GM18867 (cell line): ENCODE data around the gene SEMA3G.

ENCODE experiments used
- ATAC-seq: cut with Tn5 transposase; IDR thresholded peaks from one replicate; pipeline ENCODE4 v1.9.1; 2021; ENCODE audit warnings: mild to moderate bottlenecking, moderate library complexity; ENCODE audit not compliant: unreplicated experiment

The SEMA3G gene

DNA sequence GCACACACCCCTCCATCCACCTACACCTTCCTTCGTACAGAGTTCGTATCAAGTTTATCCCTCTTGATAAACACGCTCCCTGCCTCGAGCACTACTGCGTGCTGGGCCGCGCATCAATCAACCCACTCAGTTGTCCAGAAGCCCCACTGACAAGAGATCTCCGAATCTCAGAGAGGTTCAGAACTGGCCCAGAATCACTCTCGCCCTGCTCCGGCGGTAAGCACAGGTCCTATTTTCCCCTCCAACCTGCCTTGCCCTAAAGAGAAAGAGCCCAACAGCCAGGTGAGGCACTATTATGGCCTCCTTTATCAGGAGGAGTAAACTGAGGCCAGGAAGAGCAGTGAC is 10.0 kb upstream of the SEMA3G start:
- ATAC-seq: no peak

DNA sequence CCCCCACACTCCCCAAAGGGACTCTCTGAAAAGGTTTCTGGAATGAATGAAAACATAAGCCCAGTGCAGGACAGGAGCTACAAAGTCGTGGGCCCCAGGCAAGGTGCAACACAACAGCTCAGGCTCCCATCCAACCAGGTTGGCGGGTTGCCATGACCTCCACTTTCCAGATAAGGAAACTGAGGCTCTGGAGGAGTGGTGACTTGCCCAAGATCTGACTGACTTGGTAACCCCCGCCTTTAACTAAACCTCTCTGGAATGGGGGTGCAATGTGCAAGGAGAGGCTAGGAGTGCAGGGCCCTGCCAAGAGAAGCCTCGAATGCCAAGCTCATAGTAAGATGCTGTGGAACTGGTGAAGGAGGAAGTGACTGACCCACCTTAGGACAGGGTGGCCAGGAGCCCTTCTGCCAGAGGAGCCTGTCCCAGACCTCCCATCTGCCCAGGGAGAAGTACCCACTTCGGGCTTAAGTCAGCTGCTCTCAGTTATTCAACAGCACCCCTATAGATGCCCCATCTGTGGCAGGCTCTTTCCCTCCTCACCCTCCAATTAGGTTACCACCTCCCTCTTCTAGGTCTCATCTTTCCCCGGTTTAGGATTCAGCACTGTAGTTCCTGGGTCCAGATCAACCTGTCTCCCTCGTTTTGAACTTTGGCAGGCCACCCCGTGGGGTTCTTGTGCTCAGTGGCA is 9.5 kb upstream of the SEMA3G start:
- ATAC-seq: no peak

DNA sequence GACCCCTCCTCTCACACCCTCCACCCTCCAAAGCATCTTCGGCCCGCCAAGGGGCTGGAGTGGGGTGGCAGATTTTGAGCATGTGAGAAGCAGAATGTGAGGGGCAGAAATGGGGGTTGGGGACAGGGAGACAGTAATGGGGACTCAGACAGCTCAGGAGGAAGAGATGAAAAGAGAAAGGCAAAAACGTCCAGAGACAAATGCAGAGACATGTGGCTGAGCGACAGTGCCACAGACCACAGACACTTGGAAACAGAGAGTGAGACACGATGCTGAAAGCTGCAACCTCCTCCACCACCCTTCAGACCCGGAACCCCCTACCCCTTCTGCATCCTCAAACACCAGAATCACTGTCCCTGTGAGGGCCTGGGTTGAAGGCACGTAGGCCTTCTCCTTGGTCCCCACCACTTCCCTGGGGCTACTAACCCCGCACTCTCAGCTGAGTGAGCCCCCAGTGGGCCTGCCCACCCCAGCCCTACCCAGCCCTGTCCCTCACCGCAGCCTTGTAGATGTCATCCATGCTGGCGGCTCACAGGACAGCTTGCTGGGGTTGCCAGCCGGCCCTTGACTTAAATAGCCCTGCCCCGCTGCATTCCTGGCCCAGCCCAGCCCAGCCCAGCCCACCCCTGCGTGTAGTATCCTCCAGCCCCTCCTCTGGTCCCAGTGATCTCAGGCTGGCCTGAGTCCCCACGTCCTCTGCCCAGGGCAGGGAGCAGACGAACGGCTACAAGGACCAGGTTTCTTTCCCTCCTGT is 8.8 kb upstream of the SEMA3G start, which contains the start of gene TNNC1:
Gene TNNC1, minus strand, starts transcription at position 546 of the 754 bp plus-strand sequence. Its CDS starts 26 bp downstream, at position 520.
- no peak for ATAC-seq

- no peak for ATAC-seq
These were observed 7.8 kb upstream of the SEMA3G start for GRCh38 chr3:52452570-52453221.

DNA sequence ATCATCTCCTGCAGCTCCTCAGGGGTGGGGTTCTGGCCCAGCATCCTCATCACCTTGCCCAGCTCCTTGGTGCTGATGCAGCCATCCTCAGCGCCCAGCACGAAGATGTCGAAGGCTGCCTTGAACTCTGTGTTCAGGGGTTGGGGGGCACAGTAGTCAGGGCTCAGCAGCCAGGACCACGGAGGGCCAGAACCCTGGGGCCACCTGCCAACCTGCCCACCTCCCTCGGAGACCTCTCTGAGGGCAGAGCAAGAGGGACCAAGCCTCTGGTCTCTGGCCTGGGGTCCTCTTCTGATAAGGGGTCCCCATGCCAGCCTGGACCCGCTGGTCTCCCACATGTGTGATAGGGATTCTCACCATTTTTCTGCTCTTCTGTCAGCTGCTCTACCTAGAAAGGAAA is 7.2 kb upstream of the SEMA3G start:
- ATAC-seq: no peak

DNA sequence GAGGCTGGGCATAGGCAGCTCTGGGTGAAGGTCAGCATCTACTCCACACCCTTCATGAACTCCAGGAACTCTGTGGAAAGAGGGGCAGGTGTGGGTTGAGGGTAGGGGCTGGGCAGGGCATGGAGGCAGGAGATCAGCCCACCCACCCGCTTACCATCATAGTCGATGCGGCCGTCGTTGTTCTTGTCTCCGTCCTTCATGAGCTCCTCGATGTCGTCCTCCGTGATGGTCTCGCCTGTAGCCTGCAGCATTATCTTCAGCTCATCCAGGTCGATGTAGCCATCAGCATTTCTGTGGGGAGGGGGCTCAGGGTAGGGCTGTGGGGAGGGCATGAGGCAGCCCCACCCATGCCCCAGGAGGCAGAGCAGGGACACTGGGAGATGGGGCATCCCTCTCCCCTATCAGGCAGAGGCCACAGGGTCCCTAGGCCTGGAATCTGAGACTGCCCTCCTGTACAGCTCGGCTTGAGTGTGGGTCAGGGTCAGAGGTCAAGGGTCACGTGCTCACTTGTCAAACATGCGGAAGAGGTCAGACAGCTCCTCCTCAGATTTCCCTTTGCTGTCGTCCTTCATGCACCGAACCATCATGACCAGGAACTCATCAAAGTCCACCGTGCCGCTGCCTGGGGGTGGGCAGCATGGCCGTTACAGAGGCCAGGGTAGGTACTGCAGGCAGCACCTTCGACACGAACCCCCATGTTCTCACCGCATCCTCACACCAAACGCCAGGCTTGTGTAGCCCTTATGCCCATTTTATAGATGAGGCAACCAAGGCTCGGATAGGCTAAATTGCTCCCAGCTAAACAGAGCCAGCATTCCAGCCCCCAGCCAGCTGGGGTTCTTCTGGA is 6.6 kb upstream of the SEMA3G start:
- ATAC-seq: no peak

GRCh38 chr3:52450489-52451236 is 5.8 kb upstream of the SEMA3G start:
- no peak for ATAC-seq

GRCh38 chr3:52447512-52448355 is 2.8 kb upstream of the SEMA3G start:
- ATAC-seq: no peak

GRCh38 chr3:52446631-52447511 is 2.0 kb upstream of the SEMA3G start:
- ATAC-seq: peak; percentile 50

GRCh38 chr3:52446042-52446441 is 1.1 kb upstream of the SEMA3G start:
- no peak for ATAC-seq

DNA sequence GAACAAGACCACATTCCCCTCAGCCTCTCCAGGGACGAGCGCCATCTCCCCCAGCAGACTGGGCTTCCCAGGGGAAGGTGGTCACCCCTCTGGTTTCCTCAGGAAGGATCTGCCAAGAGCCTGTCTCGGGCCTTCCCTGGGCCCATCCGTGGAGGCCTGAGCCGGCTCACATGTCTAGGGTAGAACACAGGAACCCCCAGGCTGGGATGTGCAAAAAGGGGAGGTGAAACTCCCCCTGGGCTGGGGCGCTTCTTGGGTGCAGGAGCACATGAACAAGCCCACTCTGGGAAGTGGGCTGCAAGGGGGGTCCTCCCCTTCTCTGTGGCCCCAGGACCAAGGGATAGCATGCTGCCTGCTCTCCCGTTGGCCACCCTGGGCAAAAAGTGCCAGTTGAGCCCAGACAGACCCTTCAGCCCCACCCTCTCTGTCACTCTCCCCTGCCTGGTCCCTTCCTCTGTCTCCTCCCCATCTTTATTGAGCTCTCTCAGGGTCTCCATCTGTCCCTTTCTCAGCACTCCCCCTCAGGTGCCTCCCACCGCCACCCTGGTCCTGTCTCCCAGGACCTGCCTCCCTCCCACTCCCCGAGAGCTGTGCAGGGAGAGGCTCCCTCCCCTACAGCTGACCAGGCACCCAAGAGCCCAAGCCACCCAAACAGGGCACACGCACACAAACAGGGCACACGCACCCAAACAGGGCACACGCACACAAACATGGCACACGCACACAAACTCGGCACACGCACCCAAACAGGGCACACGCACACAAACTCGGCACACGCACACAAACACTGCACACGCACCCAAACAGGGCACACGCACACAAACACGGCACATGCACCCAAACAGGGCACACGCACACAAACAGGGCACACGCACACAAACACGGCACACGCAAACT is 864 bp downstream of the SEMA3G start:
- no peak for ATAC-seq

- no peak for ATAC-seq
These were observed 1.7 kb downstream of the SEMA3G start for GRCh38 chr3:52443268-52443610.

DNA sequence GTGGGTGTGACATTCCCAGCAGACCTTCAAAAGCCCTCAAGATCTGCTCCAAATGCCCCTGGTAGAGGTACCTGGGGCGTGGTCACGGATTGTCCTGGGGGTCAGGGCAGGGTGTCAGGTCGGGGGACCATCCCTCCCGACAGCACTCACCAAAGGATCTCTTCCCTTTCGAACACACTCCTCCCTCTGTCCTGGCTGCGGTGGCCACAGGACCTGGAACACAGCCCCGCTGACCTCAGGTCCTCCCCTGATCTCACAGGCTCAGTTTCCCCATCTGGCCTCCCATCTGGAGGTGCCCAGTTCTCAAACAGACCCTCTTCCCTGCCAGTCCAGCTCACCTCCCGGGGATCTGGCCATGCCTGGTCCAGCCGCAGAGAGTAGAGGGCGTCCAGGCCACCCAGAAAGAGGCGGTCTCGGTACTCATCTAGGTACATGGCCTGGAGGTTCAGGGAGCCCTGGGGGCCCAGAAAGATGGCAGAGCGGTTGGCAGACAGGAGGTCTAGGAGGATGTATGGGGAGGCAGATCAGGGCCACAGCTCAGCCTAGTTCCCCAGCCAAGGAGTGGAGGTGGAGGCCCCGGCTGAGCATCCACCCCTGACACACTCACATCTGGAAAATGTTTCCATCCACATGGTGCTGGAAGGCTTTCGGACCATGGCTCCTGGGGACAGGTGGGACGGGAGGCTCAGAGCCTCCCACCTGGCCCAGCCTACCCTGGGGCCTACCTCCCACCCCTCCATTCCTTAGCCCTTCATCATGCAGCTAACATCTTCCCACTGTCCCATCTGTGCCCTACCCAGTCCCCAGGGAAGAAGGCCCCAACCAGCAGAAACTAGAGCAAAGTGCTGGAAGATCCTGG is 2.3 kb downstream of the SEMA3G start:
- no peak for ATAC-seq

GRCh38 chr3:52441772-52442332 is 3.1 kb downstream of the SEMA3G start:
- ATAC-seq: no peak

DNA sequence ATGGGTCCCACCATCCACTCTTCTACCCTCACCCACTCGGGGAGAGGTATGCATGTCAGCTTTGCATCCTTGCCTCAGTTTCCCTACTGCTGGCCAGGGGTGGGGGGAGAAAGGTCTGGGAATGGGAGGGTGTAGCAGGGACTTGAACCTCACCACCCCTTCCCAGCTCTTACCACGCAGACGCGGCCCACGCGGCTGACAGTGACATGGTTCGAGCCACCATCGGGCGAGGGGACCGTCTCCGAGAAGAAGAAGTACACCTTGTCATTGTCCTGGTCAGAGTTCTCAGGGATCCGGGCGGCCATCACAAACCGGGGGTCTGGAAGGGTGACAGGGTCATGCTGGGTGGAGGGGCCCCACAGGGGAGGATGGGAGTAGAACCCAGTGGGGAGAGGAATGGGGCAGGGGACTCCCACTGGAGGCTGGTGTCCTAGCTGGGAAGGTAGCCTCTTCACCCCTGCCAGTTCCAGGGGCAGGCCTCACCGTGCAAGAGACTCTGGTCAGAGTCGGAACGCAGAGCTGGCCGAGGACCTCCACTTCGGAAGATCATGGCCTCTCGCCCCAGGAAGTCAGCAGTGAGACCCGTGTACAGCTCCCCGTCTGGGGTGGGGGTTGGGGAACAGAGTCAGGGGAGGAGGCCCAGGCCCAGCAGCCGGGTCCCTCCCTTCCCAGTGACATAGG is 3.7 kb downstream of the SEMA3G start:
- ATAC-seq: no peak

DNA sequence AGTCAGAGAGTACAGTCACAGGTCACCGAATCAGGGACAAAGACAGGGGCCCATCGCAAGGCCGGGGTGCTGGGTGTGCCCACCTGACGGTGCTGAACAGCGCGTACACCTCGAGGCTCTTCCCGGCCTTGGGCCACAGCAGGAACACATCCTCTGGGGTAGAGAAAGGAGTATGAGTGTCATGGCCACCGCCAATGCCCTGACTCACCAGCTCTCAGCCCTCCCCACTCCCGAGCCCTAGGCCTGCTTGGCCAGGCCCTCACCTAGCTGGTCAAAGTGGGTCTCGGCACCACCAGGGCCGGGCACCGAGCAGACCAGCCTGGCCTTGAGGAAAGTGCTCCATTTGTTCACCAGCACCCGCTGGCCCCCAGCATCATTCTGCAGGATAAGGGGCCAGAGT is 4.2 kb downstream of the SEMA3G start:
- ATAC-seq: no peak
